HG02610 (cell line): ENCODE data around the gene CCDC78.

Experiments
- ATAC-seq: cut with Tn5 transposase; IDR thresholded peaks from one replicate; pipeline ENCODE4 v1.9.1; 2021; ENCODE audit warnings: mild to moderate bottlenecking, moderate library complexity; ENCODE audit not compliant: unreplicated experiment

CCDC78 gene

DNA sequence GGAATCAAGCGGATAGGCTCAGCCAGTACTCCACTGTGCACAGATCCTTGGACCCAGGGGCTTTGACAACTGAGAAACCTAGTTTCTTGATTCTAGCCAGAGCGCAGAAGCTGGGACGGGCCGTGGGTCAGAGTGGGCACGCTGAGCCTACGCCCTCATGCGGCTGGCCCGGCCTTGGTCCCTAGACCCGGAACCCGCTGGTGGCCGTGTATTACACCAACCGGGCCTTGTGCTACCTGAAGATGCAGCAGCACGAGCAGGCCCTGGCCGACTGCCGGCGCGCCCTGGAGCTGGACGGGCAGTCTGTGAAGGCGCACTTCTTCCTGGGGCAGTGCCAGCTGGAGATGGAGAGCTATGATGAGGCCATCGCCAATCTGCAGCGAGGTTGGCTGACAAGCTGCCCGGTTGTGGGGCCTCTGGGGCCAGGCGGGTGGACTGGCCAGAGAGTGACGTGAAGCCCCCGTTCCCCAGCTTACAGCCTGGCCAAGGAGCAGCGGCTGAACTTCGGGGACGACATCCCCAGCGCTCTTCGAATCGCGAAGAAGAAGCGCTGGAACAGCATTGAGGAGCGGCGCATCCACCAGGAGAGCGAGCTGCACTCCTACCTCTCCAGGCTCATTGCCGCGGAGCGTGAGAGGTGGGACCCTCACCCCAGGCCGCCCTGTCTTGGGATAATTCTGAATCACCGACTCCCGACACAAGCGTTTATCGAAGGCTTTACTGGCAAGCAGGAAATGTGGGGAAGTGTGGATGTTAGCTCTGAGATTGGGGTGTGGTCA, 45.1 kb downstream of the CCDC78 start:
- no peak for ATAC-seq

DNA sequence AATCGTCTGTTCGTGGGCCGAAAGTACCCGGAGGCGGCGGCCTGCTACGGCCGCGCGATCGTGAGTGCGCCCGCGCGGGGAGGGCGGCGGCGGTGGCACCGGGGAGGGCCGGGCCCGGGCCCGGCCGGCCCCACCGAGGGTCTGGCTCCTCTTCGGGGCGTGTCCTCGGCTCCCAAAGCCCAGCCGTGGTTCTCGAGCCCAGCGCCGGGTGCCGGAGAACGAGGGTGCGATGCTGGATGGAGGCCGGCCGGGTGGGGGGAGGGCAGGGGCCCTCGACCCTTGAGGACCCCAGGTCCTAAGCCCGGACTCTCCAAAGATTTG, 45.7 kb downstream of the CCDC78 start:
- no peak for ATAC-seq

DNA sequence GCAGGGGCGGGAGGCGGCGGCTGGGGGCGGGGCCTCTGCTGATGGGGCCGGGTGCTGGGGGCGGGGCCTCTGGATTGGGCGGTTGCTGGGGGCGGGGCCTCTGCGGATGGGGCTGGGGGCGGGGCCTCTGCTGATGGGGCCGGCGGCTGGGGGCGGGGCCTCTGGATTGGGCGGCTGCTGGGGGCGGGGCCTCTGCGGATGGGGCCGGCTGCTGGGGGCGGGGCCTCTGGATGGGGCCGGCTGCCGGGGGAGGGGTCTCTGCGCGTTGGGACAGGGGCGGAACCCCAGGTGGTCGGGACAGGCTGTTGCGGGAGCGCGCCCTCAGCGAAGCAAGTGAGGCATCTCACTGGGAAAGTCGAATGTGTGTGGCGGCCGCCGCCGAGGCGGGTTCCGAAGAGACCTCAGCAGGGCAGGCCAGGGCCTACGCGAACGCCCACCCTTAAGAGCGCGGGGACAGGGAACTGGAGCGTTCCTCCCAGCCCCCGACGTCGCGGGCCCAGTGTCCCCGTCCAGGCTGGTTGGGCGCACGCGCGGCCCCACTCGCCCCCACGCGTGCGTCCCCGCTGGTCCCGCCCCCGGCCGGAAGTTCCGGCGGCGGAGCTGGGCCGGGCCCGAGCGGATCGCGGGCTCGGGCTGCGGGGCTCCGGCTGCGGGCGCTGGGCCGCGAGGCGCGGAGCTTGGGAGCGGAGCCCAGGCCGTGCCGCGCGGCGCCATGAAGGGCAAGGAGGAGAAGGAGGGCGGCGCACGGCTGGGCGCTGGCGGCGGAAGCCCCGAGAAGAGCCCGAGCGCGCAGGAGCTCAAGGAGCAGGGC, 46.2 kb downstream of the CCDC78 start, which contains the start of gene STUB1:
TSS of gene STUB1 (plus strand) at position 597 of the 811 bp plus-strand sequence. CDS start at position 713, 116 bp downstream.
- ATAC-seq = peak; percentile 34

DNA sequence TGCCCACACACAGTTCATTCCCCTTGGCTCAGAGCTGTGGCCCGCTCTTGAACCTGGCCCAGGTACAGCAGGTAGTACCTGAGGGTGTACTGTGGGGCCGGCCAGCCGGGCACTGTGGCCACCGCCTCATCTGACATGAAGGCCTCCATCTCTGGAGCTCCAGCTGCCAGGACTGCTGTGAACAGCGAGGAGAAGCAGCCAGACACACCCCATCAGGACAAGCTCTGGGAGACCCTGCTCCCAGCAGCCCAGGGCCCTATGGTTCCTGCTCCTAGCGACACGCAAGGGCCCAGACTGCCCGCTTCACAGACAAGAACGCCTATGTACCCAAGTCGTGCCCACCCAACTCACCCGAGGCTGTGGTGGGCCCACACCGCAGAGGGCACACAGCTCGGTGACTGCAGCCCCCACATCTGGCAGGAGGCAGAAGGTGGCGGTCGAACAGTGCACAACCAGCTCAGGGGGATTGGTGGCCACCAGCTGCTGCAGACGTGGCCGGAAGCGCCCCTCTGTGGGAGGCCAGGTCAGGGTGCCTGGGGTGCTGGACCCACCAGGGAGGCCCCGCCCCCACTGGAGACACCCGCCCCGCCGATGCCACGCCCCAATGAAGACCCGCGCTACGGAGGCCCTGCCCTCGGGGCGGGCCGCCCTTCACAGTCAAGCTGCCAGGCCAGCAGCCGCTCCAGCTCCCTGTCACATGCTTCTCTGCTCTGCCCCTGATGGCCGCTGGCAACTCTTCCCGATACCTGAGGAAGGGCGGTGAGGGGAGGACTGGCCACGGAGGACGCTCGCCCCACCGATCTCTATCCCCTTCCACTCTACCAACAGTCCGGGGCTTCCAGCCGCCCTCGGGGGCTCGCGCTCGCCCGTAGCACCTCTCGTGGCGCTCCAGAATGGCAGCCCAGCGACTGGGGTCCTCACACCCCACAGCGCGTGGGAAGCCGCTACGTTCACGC, 47.1 kb downstream of the CCDC78 start:
- ATAC-seq = no peak

DNA sequence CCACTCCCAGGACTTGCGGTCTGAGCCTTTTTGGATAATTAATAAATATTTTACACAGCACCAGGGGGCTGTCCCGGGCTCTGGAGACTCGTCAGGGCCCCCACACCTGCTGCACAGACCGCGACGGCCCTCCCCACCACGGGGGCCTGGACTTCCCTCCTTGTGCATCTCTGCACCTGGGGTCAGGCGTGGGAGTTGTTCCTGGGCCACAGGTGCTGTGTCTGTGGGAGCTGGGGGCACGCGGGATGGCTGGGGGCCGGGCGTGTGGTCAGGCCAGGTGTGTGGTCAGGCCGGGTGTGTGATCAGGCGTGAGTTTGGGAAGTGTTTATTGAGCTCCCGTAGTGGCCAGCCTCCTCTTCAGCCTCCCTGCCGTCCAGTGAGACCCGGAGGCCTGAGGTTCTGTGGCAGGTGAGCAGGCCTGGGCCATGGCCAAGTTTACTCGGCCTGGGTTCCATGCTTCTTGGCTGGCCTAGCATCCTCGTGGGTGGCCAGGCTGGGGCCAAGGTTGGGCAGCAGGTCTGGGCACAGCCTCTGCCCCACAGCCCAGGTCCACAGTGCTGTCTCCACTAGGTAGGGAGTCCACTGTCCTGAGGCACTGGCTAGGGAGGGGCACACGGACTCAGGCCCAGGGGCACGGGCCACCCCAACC, 47.9 kb downstream of the CCDC78 start:
- ATAC-seq = no peak

DNA sequence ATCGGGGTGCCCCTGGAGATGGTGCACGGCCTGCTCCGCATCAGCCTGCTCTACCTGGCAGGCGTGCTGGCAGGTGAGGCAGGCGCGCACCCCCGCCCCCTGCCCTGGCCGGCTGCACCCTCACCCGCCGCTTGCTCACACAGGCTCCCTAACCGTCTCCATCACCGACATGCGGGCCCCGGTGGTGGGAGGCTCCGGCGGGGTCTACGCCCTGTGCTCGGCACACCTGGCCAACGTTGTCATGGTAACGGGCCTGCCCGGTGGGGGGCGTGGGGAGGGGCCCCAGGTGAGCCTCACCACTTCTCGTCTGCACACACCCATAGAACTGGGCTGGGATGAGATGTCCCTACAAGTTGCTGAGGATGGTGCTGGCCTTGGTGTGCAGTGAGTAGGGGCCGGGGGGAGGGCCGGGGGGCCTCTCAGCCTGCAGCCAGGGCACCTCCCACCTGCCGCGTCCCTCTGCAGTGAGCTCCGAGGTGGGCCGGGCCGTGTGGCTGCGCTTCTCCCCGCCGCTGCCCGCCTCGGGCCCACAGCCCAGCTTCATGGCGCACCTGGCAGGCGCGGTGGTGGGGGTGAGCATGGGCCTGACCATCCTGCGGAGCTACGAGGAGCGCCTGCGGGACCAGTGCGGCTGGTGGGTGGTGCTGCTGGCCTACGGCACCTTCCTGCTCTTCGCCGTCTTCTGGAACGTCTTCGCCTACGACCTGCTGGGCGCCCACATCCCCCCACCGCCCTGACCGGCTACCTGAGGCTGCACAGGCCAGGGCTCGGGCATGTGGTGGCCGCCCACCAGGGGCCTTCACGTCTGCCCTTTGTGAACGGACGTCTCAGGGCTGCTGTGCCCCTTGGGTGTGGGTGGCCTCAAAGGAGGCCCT, 48.7 kb downstream of the CCDC78 start:
- ATAC-seq = no peak

DNA sequence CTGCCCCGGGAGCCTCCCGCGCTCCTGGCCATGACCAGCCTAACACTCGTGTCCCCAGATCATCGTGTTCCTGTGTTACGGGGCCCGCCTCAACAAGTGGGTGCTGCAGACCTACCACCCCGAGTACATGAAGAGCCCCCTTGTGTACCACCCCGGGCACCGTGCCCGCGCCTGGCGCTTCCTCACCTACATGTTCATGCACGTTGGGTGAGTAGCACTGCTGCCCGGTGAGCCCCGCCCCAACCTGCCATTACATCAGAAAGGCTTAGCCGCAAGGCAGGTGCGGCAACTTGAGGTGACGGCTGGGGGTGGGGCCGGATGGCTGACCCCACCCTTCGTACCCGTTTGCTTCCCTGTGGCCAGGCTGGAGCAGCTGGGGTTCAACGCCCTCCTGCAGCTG, 49.3 kb downstream of the CCDC78 start:
- no peak for ATAC-seq

DNA sequence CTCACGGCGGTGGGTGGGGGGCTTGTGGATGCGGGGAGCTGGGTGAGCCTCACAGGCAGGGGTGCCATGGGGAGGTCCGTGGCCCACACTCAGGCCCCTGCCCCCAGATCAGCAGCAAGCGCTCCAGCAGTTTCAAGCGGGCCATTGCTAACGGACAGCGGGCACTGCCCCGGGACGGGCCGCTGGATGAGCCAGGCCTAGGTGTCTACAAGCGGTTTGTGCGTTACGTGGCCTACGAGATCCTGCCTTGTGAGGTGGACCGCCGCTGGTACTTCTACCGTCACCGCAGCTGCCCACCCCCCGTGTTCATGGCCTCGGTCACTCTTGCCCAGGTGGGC, 49.7 kb downstream of the CCDC78 start:
- ATAC-seq = no peak

DNA sequence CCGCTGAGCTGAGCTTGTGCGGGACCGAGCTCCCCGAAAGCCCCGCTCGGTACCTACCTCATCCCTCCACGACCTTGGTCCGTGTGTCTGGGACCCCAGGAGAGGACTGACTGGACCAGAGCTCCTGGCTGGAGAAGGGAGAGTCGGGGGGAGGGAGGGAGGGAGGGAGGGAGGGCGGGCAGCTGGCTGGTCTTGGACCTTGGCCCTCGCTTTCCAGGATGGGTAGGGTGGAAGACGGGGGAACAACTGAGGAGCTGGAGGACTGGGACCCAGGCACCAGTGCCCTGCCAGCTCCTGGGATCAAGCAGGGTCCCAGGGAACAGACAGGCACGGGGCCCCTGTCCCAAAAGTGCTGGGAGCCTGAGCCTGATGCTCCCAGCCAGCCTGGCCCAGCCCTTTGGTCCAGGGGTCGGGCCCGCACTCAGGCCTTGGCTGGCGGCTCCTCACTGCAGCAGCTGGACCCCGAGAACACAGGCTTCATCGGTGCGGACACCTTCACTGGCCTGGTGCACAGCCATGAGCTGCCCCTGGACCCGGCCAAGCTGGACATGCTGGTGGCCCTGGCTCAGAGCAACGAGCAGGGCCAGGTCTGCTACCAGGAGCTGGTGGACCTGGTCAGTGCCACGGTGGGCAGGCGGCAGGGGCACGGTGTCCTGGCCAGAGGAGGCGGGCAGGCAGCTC, 50.2 kb downstream of the CCDC78 start:
- ATAC-seq = no peak

DNA sequence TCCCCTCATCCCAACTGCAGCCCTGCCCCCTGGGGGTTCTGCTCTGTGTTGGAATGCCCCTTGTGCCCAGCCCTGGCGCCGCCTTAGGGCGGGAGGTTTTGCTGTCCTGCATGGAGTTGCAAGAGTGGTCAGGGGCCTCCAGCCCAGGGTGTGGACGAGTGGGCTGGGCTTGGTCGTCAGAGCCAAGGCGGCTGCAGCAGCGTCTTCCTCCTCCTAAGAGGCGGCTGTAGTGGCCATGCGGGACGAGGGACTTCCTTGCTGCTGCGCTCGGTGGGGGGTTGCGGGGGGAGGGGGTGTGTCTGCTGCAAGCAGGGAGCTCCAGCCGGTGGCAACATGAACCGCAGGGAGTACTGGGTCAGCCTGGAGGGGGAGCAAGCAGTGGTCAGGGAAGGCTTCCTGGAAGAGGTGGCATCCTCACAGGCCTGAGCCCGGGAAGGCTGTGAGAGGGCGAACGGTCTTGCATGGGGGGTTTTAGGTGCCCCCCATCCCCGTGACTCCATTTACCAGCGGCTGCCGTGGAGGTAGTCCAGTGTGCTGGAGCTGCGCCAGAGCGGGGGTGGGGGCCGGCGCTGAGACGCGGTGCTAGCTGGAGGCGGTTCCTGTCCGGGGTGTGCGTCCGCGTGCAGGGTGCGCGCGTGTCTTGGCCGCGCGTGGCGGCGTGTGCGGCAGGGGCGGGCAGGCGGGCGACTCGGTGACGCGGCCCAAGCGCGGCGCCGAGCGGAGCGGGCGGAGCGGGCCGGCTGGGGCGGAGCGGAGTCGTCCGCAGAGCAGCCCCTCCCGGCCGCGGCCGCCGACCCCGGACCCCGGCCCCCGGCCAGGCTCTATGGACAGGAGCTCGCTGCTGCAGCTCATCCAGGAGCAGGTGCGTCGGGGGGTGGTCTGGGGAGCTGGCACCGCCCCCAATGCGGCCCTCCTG, 51.0 kb downstream of the CCDC78 start, which contains the start of gene RHBDL1:
TSS of gene RHBDL1 (plus strand) at position 704 of the 916 bp plus-strand sequence. CDS start at position 824, 120 bp downstream.
- no peak for ATAC-seq

DNA sequence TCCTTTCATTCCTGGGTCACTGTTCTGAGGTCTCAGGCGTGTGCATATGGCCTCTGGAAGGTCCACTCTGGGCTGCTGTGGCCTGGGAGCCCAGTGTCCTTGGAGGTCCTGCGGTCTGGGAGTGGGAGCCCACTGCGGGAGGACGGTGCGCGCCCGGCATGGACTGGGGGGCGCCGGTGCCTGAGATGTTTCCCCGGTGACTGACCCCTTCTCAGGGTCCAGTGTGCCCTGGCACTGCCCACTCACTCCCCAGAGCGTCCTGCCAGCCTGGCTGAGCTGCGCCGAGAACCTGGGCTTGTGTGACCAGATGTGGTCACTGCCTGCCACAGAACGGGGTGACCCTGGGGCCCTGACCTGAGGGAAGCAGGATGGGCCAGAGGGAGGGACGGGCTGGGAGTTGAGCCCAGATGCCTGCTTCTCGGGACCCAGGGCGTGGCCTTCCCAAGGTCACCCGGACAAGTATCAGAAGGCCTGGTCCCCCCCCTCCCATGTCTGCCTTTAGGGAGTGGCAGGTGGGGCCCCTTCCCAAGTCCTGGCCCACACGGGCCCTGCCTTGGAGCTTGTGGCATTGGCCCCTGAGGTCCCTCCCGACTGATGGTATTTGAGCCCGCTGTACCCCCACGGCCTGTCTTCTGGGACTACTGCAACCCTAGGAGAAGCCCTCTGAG, 51.9 kb downstream of the CCDC78 start:
- ATAC-seq = no peak

DNA sequence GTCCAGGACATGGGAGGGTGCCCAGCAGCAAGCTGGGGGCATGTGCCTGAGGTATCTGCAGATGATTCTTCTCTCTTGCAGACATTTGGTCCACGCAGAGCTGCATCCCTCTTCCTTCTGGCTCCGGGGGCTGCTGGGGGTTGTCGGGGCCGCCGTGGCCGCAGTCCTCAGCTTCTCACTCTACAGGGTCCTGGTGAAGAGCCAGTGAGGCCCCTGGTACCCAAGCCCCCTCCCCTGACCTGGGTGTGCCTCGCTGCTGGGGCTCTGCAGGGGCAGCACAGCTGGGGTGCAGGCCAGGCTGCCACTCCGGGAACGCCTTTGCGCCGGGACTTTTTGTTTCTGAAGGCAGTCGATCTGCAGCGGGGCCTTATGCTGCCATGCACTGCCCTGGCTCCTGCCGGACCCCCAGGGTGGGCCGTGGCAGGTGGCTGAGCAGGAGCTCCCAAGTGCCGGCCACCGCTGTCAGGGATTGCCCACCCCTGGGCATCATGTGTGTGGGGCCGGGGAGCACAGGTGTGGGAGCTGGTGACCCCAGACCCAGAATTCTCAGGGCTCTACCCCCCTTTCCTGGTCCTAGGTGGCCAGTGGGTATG, 52.7 kb downstream of the CCDC78 start:
- ATAC-seq = no peak

DNA sequence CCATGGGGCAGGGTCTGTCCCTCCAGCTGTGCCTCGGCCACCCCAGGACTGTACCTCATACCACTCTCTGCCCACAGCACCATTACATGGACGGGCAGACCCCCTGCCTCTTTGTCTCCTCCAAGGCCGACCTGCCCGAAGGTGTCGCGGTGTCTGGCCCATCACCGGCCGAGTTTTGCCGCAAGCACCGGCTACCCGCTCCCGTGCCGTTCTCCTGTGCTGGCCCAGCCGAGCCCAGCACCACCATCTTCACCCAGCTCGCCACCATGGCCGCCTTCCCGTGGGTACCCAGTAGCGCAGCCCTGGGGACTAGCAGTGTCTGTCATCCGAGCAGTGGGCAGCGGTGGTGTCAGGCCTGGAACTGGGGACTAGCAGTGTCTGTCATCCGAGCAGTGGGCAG, 53.4 kb downstream of the CCDC78 start:
- ATAC-seq = no peak
